Epithelial cell of umbilical artery (primary cell): ENCODE results near the gene JAML. TPM values are rescaled to one million over a fixed set of nuclear protein-coding genes. Genes with fewer than 3 reads are reported as not detected.

ENCODE experiments used
- total RNA-seq: library from RNA; depleted of rRNA; stranded (reverse); fragments of >200 nt; gene quantifications from 2 replicates; pipeline ENCODE4 v1.2.3, GENCODE V29; 2014

Gene JAML, protein sequence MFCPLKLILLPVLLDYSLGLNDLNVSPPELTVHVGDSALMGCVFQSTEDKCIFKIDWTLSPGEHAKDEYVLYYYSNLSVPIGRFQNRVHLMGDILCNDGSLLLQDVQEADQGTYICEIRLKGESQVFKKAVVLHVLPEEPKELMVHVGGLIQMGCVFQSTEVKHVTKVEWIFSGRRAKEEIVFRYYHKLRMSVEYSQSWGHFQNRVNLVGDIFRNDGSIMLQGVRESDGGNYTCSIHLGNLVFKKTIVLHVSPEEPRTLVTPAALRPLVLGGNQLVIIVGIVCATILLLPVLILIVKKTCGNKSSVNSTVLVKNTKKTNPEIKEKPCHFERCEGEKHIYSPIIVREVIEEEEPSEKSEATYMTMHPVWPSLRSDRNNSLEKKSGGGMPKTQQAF
- 0.65 and 1.2 TPM in 2 replicates for total RNA-seq

DNA sequence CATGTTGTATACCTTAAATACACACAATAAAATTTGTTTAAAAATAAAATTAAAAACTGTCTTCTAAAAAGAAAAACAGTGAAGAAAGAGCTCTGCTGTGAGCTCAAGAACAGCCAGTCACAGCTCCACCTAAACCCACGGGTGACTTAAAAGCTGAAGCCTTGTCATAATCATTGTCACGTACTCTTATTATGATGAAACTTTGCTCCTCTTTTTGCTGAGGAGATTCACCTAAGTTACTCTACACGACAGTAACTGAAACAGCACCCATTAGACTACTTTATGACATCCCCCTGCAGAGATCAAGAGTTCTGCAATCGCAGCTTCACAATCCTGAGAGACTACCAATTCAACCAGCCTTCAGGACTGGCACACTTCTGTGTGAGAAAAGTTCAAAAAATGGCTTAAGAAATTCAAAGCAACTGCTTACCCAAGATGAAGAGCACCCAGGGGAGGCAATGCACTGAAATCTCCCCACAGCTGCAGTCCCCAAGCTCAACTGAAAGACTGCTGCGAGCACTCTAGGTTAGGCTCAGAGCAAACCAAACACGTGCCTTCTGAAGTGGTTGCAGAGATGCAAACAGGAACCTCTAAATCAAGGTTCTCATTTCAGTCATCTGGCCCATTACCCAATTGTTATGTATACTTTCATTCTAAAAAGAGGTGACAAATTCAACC is at the start of gene JAML:
Gene JAML (minus strand): TSS at position 501 of the 678 bp plus-strand sequence. CDS start 10,145 bp downstream, outside the sequence.

DNA sequence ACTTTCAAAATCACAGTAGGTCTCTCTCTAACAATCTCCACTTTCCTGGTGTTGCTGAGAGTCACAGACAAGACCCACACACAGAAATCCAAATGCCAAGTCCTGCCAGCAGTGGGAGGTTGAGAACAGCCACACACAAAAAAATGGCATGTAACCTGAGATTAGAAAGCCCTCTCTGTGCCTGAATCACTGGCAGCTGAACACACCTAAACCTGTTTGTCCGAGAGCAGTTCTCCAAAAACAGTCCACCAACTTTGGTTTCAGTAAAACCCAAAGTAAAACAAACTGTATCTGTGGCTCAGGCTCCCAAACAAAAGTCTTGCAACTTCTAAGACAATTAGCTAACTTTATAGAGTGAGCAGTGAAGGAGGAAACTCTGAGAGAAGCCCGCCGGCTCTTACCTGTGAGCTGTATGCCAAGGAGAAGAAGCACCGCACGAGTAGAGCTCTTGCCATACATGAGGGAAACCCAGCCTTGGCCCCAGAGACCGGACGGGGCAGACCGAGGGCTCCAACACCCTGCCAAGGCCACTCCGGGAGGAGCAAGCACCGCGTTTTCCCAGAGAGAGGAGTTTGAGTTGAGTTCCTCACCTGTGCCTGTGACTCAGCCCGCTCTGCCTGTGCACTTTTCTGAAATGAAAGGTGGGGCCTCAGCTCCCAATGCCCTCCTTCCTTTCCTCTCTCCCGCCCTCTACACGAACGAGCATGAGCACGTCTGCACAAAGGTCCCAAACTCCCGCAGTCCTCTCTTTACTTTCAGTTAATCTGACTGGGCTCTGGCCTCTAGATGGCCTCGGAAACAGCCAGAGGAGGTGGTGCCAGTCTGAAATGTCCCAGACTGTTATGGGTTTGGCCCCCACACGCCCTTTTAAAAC is 39.1 kb upstream of the JAML start, which contains the start of gene MPZL2:
Gene MPZL2 (minus strand): TSS at position 603 of the 874 bp plus-strand sequence. CDS start 144 bp downstream, at position 459.

DNA sequence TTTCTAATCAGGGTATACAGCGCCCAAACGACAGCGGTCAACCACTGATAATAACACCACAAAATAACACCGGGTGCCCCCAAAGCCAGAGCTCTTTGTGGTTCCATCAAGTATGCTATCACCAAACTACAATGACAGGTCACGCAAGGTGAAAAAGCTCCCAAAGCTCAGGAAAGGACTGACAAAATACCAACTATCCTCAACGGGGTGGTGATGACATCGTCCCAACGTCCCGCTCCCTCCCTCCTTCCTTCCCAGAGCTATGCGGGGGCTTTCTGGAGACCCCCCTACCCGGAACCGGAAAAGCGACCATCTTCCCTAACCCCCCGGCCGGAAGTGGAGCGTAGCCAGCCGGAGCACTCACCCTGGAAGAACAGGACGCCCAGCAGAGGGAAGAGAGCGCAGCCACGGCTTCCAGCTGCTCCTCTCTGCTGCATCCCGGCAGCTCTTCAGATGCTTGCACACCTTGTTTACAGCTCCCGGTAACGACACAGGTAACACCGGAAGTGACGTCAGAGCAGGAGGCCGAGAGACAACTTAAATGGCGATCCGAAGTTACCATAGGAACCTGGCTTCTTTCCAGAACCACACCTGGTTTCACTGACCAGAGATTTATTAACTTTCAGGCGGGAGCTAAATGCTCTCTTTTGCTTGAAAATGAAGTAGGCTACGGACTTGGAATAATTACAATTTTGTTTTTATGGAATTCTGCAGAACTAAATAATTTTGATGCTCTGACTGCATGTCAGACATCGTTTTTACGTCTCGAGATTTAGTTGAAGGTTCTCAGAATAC is 27.2 kb upstream of the JAML start, which contains the start of gene MPZL3:
Gene MPZL3 (minus strand): TSS at position 508 of the 795 bp plus-strand sequence. CDS start 71 bp downstream, at position 437.

DNA sequence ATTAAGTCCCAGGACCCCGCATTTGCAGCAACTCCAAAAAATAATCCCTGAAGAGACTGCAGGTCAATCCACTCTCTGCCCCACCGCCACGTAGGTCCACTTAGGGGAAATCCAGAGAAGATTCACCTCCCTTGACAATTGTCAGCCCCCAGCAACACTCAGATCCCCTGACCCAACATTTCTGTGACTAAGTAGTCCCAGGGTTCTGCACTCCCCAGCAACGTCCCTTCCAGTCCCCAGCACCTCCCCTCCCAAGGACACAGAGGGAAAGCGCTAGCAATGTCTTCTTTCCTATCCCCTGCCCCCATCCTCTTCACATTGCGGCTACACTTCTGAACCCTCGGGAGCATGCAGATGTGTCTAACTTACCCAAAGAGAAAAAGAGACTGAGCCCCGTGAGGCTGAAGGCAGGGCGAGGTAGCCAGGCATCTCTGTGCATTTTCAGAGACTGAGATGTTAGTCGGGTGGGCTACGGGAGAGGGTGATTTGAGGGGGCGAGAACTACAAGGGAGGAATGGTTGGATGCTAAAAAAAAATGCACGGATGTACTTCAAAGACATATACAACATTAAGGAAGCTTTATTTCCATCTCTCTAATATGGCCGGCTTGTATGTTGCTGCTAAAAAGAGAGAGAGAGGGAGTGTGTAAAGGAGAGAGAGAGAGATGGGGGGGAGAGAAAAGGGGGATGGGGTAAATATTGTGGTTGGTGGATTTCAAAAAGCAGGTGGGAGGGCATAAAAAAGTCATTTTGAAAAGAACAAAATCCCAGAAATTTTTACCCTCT is 48.6 kb downstream of the JAML start, which contains the start of gene SCN2B:
Gene SCN2B (minus strand): TSS at position 647 of the 785 bp plus-strand sequence. CDS start 208 bp downstream, at position 439.

DNA sequence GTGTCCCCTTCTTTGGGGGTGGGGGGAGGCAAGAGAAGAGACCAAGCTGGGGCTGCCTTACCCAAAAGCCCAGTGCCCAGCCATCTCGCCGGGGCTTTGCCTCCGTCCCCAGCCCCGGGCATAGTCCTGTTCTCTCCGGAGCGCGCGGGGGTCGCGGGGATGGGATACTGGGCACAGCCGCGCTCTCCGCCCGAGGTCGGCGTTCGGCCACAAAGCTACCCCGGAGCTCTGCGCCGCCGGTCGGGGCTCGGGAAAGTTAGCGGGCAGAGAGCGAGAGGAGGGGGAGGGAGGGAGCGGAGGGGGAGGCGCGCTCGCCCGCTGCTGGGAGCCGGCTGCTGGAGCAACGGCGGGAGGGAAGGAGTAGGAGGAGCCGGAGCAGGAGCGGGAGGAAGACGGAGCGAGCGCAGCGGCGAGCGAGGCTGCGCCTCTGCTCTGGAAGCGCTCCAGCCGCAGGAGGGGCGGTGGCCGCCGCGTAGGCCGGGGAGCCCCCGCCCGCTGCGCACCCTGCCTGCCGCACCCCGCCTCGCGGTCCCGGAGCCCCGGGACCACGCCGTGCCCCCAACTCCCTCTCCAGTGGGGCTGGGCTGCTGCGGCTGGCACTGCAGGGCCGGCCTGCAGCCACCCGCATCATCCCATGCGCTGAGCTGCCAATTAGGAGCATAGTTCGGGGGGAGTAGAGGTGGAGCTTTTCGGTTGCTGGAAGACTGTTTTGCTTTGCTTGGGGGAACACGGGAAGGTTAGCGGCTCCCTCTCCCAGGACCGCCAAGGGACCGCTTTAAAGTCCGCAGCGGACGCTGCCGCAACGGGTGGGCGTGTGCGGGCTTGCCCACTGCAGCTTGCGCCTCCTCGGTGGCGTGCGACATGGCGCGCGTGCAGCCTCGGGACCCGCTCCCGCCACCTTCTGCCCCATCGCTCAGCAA is 72.0 kb downstream of the JAML start, which contains the start of gene SCN4B:
Gene SCN4B (minus strand): TSS at position 272 of the 920 bp plus-strand sequence. CDS start 150 bp downstream, at position 122.

Other genes with a start within 250 kb of the JAML start
- not detected in 2 replicates for gene IL10RA, start 238.6 kb downstream of the JAML start, total RNA-seq
- gene TMPRSS4, start 147.9 kb downstream of the JAML start, total RNA-seq, result not detected in 2 replicates
- not detected in 2 replicates for gene SMIM35, start 138.0 kb downstream of the JAML start, total RNA-seq
- under 0.01 and 0.15 TPM in 2 replicates for gene SCN4B, start 72.2 kb downstream of the JAML start, total RNA-seq
- not detected in 2 replicates for gene SCN2B, start 48.4 kb downstream of the JAML start, total RNA-seq
- 14.6 and 20.1 TPM in 2 replicates for gene MPZL3, start 27.4 kb upstream of the JAML start, total RNA-seq
- gene MPZL2, start 39.3 kb upstream of the JAML start, total RNA-seq, result 82.5 and 180 TPM in 2 replicates
- gene CD3E, start 79.7 kb upstream of the JAML start, total RNA-seq, result not detected in 2 replicates
- gene CD3D, start 117.7 kb upstream of the JAML start, total RNA-seq, result not detected in 2 replicates
- gene CD3G, start 119.3 kb upstream of the JAML start, total RNA-seq, result not detected in 2 replicates
- 24.7 and 29.3 TPM in 2 replicates for gene UBE4A, start 134.6 kb upstream of the JAML start, total RNA-seq
- 52.9 and 155 TPM in 2 replicates for gene ATP5MG, start 176.6 kb upstream of the JAML start, total RNA-seq
- 14.9 and 40.0 TPM in 2 replicates for gene KMT2A, start 211.5 kb upstream of the JAML start, total RNA-seq